T-helper 22 cell (primary cell): ENCODE data around the gene ABI3.
"Not testable (repeated sequence)": the region's sequence is repeated elsewhere in the genome, so short reads cannot be mapped to it uniquely, and the experiment has no call there.

Experiments
- DNase-seq: peaks from one replicate; pipeline ENCODE4 v3.0.0-alpha.2; 2020; ENCODE audit warnings: low read depth

ABI3 gene

GRCh38 chr17:49252148-49252695, 41.7 kb downstream of the ABI3 start:
- no peak for DNase-seq

GRCh38 chr17:49254066-49254465, 43.6 kb downstream of the ABI3 start:
- no peak for DNase-seq

- no peak for DNase-seq
These were observed 44.6 kb downstream of the ABI3 start for GRCh38 chr17:49255125-49255524.

GRCh38 chr17:49258394-49258793, 47.9 kb downstream of the ABI3 start:
- no peak for DNase-seq

GRCh38 chr17:49259663-49260010, 49.1 kb downstream of the ABI3 start:
- no peak for DNase-seq

GRCh38 chr17:49260011-49260816, 49.7 kb downstream of the ABI3 start:
- DNase-seq = peak; percentile 13

- DNase-seq = no peak
These were observed 50.3 kb downstream of the ABI3 start for GRCh38 chr17:49260817-49261291.

GRCh38 chr17:49261540-49261939, 51.0 kb downstream of the ABI3 start:
- not testable (repeated sequence) for DNase-seq

- DNase-seq = no peak
These were observed 55.7 kb downstream of the ABI3 start for GRCh38 chr17:49266233-49266632.

GRCh38 chr17:49267912-49268311, 57.4 kb downstream of the ABI3 start:
- DNase-seq = no peak

GRCh38 chr17:49269356-49269755, 58.8 kb downstream of the ABI3 start:
- no peak for DNase-seq
